HEK293T (cell line): ENCODE measurements around the gene ZC3H13.

Source experiments
- ARNT ChIP-seq: fragments of 450-650 bp; IDR thresholded peaks from 2 replicates; pipeline ENCODE4 v1.6.1; 2017; ENCODE audit warnings: mild to moderate bottlenecking
- BHLHE40 ChIP-seq: fragments of 450-650 bp; IDR thresholded peaks from 2 replicates; pipeline ENCODE4 v1.6.1; 2016; ENCODE audit warnings: mild to moderate bottlenecking, moderate library complexity, borderline replicate concordance
- ELF4 ChIP-seq: fragments of 450-650 bp; IDR thresholded peaks from 2 replicates; pipeline ENCODE4 v1.6.1; 2017; ENCODE audit warnings: antibody characterized with exemption
- FOXA1 ChIP-seq: fragments of 450-650 bp; IDR thresholded peaks from 2 replicates; pipeline ENCODE4 v1.6.1; 2016; ENCODE audit warnings: mild to moderate bottlenecking
- FOXK2 ChIP-seq: fragments of 450-650 bp; IDR thresholded peaks from 2 replicates; pipeline ENCODE4 v1.6.1; 2016; ENCODE audit warnings: mild to moderate bottlenecking
- FOXM1 ChIP-seq: fragments of 450-650 bp; IDR thresholded peaks from 2 replicates; pipeline ENCODE4 v1.6.1; 2017; ENCODE audit warnings: mild to moderate bottlenecking, borderline replicate concordance
- HDGF ChIP-seq: fragments of 450-650 bp; IDR thresholded peaks from 2 replicates; pipeline ENCODE4 v1.6.1; 2017; ENCODE audit warnings: antibody characterized with exemption, borderline replicate concordance
- NFRKB ChIP-seq: fragments of 450-650 bp; IDR thresholded peaks from 2 replicates; pipeline ENCODE4 v1.6.1; 2016; ENCODE audit warnings: mild to moderate bottlenecking, moderate library complexity
- PKNOX1 ChIP-seq: fragments of 450-650 bp; IDR thresholded peaks from 2 replicates; pipeline ENCODE4 v1.6.1; 2016
- SP1 ChIP-seq: fragments of 450-650 bp; IDR thresholded peaks from 2 replicates; pipeline ENCODE4 v1.6.1; 2017
- SUZ12 ChIP-seq: fragments of 450-650 bp; IDR thresholded peaks from 2 replicates; pipeline ENCODE4 v1.6.1; 2016; ENCODE audit warnings: mild to moderate bottlenecking
- TARDBP ChIP-seq: fragments of 450-650 bp; IDR thresholded peaks from 2 replicates; pipeline ENCODE4 v1.6.1; 2016
- ZNF384 ChIP-seq: fragments of 450-650 bp; IDR thresholded peaks from 2 replicates; pipeline ENCODE4 v1.6.1; 2016

DNA sequence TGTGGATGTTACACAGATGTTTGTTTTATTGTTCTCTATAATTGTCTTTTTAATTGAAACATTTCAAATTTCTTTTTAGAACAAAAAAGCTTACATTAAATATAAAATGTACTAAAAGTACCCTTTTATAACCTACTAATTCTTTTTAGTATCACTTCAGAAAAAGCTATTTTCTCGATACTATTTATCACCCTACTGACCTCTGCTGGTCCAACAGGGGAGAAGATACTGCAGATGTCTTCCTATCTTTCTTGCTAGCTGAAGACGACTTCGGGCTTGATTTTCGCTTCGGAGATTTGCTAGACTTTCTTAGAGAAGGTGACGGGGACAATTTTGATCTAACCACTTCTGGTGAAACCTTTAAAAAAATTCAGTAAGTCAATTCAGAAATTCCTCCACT is 42.4 kb downstream of the ZC3H13 start:
- no peak for TF ChIP-seq SUZ12
- no peak for TF ChIP-seq ARNT
- TF ChIP-seq BHLHE40 = no peak
- TF ChIP-seq SP1 = no peak
- TF ChIP-seq PKNOX1 = no peak
- no peak for TF ChIP-seq HDGF
- TF ChIP-seq TARDBP = no peak
- TF ChIP-seq FOXK2 = no peak
- TF ChIP-seq FOXA1 = no peak
- TF ChIP-seq FOXM1 = no peak
- TF ChIP-seq ELF4 = no peak
- TF ChIP-seq NFRKB = no peak
- TF ChIP-seq ZNF384 = no peak
